ENCODE measurements around the gene ITIH3.

ITIH3 gene

GRCh38 chr3:52805270-52806039 lies 10.9 kb downstream of the ITIH3 start:
- TF ChIP-seq TAF1 (IDR thresholded peaks at IDR 0.05; ENCODE audit: low read depth, low read length) (no peak), POLR2AphosphoS5 (IDR thresholded peaks at IDR 0.05; ENCODE audit: low read depth, low read length) (no peak), POLR2A (IDR thresholded peaks at IDR 0.05; ENCODE audit: low read depth, low read length) (no peak), POU2F2 (IDR thresholded peaks at IDR 0.05; ENCODE audit: low read depth, low read length) (no peak), PAX5 (IDR thresholded peaks at IDR 0.05; ENCODE audit: insufficient read depth, low read length, severe bottlenecking) (no peak), SPI1 (IDR thresholded peaks at IDR 0.05; ENCODE audit: low read depth, low read length) (no peak)
- DNase-seq (ENCODE audit: insufficient read length, low spot score), result no peak
- no peak for FAIRE-seq

DNA sequence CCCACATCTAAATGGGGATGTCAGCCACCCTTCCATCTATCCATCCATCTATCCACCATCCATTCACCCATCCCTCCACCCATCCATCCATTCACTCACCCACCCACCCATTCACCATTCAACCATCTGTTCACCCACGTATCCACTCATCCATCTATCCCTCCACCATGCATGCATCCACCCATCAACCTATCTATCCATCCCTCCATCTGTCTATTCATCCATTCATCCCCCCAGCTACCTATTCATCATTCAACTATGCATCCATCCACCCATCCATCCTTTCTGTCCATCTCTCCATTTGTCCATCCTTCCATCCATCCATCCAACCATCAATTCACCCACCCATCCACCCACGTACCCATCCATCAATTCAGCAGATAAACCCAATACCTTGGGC lies 14.6 kb downstream of the ITIH3 start:
- FAIRE-seq, result no peak
- no peak for TF ChIP-seq POLR2A (IDR thresholded peaks at IDR 0.05; ENCODE audit: low read depth, low read length)
- TF ChIP-seq POU2F2 (IDR thresholded peaks at IDR 0.05; ENCODE audit: low read depth, low read length), result no peak
- TF ChIP-seq TAF1 (IDR thresholded peaks at IDR 0.05; ENCODE audit: low read depth, low read length), result no peak
- no peak for TF ChIP-seq SPI1 (IDR thresholded peaks at IDR 0.05; ENCODE audit: low read depth, low read length)
- TF ChIP-seq PAX5 (IDR thresholded peaks at IDR 0.05; ENCODE audit: insufficient read depth, low read length, severe bottlenecking), result no peak
- TF ChIP-seq POLR2AphosphoS5 (IDR thresholded peaks at IDR 0.05; ENCODE audit: low read depth, low read length), result no peak
- no peak for DNase-seq (ENCODE audit: insufficient read length, low spot score)

GRCh38 chr3:52809662-52810377 lies 15.2 kb downstream of the ITIH3 start:
- no peak for FAIRE-seq
- DNase-seq (ENCODE audit: insufficient read length, low spot score), result no peak
- TF ChIP-seq POU2F2 (IDR thresholded peaks at IDR 0.05; ENCODE audit: low read depth, low read length), result no peak
- TF ChIP-seq PAX5 (IDR thresholded peaks at IDR 0.05; ENCODE audit: insufficient read depth, low read length, severe bottlenecking), result no peak
- no peak for TF ChIP-seq POLR2A (IDR thresholded peaks at IDR 0.05; ENCODE audit: low read depth, low read length)
- no peak for TF ChIP-seq POLR2AphosphoS5 (IDR thresholded peaks at IDR 0.05; ENCODE audit: low read depth, low read length)
- no peak for TF ChIP-seq SPI1 (IDR thresholded peaks at IDR 0.05; ENCODE audit: low read depth, low read length)
- TF ChIP-seq TAF1 (IDR thresholded peaks at IDR 0.05; ENCODE audit: low read depth, low read length), result no peak

- no peak for DNase-seq (ENCODE audit: insufficient read length, low spot score)
- TF ChIP-seq POU2F2 (IDR thresholded peaks at IDR 0.05; ENCODE audit: low read depth, low read length) (no peak), PAX5 (IDR thresholded peaks at IDR 0.05; ENCODE audit: insufficient read depth, low read length, severe bottlenecking) (no peak), SPI1 (IDR thresholded peaks at IDR 0.05; ENCODE audit: low read depth, low read length) (no peak), POLR2AphosphoS5 (IDR thresholded peaks at IDR 0.05; ENCODE audit: low read depth, low read length) (no peak), POLR2A (IDR thresholded peaks at IDR 0.05; ENCODE audit: low read depth, low read length) (no peak), TAF1 (IDR thresholded peaks at IDR 0.05; ENCODE audit: low read depth, low read length) (no peak)
- FAIRE-seq, result no peak
Observed at GRCh38 chr3:52810923-52811322, 16.3 kb downstream of the ITIH3 start.

DNA sequence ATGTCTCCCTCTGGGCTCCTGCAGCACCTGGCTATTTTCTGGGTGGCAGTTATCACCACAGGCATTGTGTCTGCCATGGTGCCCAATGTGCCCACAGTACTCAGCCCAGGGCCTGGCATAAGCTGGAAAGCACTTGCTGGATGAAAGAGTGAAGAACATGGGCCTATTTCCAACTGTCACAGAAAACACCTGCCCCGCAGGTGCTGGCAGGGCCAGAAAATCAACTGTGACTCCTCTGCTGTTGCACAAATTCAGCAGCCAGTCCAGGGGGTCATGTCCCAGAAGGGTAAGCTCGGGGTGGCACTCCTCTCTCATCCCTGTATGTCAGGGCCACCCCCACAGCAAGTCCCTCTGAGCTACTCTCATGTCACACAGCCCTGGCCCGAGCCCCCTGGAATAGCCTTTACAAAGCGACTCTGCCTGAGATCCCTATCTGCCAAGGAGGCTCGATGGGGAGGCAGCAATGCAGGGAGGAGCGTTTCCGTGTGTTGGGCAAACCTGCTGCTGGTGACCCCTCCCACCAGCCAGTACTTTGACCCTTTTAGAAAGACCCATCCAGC lies 16.9 kb downstream of the ITIH3 start:
- DNase-seq (ENCODE audit: insufficient read length, low spot score) (no peak), FAIRE-seq (no peak)
- TF ChIP-seq SPI1 (IDR thresholded peaks at IDR 0.05; ENCODE audit: low read depth, low read length), result no peak
- no peak for TF ChIP-seq PAX5 (IDR thresholded peaks at IDR 0.05; ENCODE audit: insufficient read depth, low read length, severe bottlenecking)
- TF ChIP-seq POU2F2 (IDR thresholded peaks at IDR 0.05; ENCODE audit: low read depth, low read length), result no peak
- TF ChIP-seq POLR2A (IDR thresholded peaks at IDR 0.05; ENCODE audit: low read depth, low read length), result no peak
- TF ChIP-seq TAF1 (IDR thresholded peaks at IDR 0.05; ENCODE audit: low read depth, low read length), result no peak
- no peak for TF ChIP-seq POLR2AphosphoS5 (IDR thresholded peaks at IDR 0.05; ENCODE audit: low read depth, low read length)

GRCh38 chr3:52813810-52814209 lies 19.2 kb downstream of the ITIH3 start:
- no peak for DNase-seq (ENCODE audit: insufficient read length, low spot score)
- no peak for TF ChIP-seq POU2F2 (IDR thresholded peaks at IDR 0.05; ENCODE audit: low read depth, low read length)
- TF ChIP-seq POLR2A (IDR thresholded peaks at IDR 0.05; ENCODE audit: low read depth, low read length), result no peak
- TF ChIP-seq PAX5 (IDR thresholded peaks at IDR 0.05; ENCODE audit: insufficient read depth, low read length, severe bottlenecking), result no peak
- no peak for TF ChIP-seq POLR2AphosphoS5 (IDR thresholded peaks at IDR 0.05; ENCODE audit: low read depth, low read length)
- TF ChIP-seq SPI1 (IDR thresholded peaks at IDR 0.05; ENCODE audit: low read depth, low read length), result no peak
- TF ChIP-seq TAF1 (IDR thresholded peaks at IDR 0.05; ENCODE audit: low read depth, low read length), result no peak
- FAIRE-seq, result no peak

- no peak for DNase-seq (ENCODE audit: insufficient read length, low spot score)
- no peak for TF ChIP-seq TAF1 (IDR thresholded peaks at IDR 0.05; ENCODE audit: low read depth, low read length)
- TF ChIP-seq POU2F2 (IDR thresholded peaks at IDR 0.05; ENCODE audit: low read depth, low read length), result no peak
- no peak for TF ChIP-seq PAX5 (IDR thresholded peaks at IDR 0.05; ENCODE audit: insufficient read depth, low read length, severe bottlenecking)
- no peak for TF ChIP-seq POLR2A (IDR thresholded peaks at IDR 0.05; ENCODE audit: low read depth, low read length)
- TF ChIP-seq POLR2AphosphoS5 (IDR thresholded peaks at IDR 0.05; ENCODE audit: low read depth, low read length), result no peak
- no peak for TF ChIP-seq SPI1 (IDR thresholded peaks at IDR 0.05; ENCODE audit: low read depth, low read length)
- FAIRE-seq, result no peak
Observed at GRCh38 chr3:52816199-52816598, 21.6 kb downstream of the ITIH3 start.

GRCh38 chr3:52816654-52817053 lies 22.1 kb downstream of the ITIH3 start:
- no peak for TF ChIP-seq TAF1 (IDR thresholded peaks at IDR 0.05; ENCODE audit: low read depth, low read length)
- no peak for TF ChIP-seq POU2F2 (IDR thresholded peaks at IDR 0.05; ENCODE audit: low read depth, low read length)
- no peak for TF ChIP-seq POLR2AphosphoS5 (IDR thresholded peaks at IDR 0.05; ENCODE audit: low read depth, low read length)
- no peak for TF ChIP-seq PAX5 (IDR thresholded peaks at IDR 0.05; ENCODE audit: insufficient read depth, low read length, severe bottlenecking)
- no peak for TF ChIP-seq POLR2A (IDR thresholded peaks at IDR 0.05; ENCODE audit: low read depth, low read length)
- TF ChIP-seq SPI1 (IDR thresholded peaks at IDR 0.05; ENCODE audit: low read depth, low read length), result no peak
- FAIRE-seq (no peak), DNase-seq (ENCODE audit: insufficient read length, low spot score) (no peak)

GRCh38 chr3:52817221-52817620 lies 22.6 kb downstream of the ITIH3 start:
- DNase-seq (ENCODE audit: insufficient read length, low spot score) (no peak), FAIRE-seq (no peak)

More at GRCh38 chr3:52817221-52817620, 22.6 kb downstream of the ITIH3 start:
- no peak for TF ChIP-seq POU2F2 (IDR thresholded peaks at IDR 0.05; ENCODE audit: low read depth, low read length)
- TF ChIP-seq SPI1 (IDR thresholded peaks at IDR 0.05; ENCODE audit: low read depth, low read length), result no peak
- TF ChIP-seq PAX5 (IDR thresholded peaks at IDR 0.05; ENCODE audit: insufficient read depth, low read length, severe bottlenecking), result no peak
- TF ChIP-seq POLR2A (IDR thresholded peaks at IDR 0.05; ENCODE audit: low read depth, low read length), result no peak
- no peak for TF ChIP-seq POLR2AphosphoS5 (IDR thresholded peaks at IDR 0.05; ENCODE audit: low read depth, low read length)

All from GM12891 (cell line).